ENCODE data around the gene CORO2A.

GRCh38 chr9:98206754-98207153, 14.3 kb upstream of the CORO2A start:
- TF ChIP-seq CTCF (IDR thresholded peaks at IDR 0.05) (no peak), EP300 (IDR thresholded peaks at IDR 0.05) (no peak), POLR2AphosphoS5 (IDR thresholded peaks at IDR 0.05) (no peak)
